Measurements from ENCODE around the gene RNF157.

DNA sequence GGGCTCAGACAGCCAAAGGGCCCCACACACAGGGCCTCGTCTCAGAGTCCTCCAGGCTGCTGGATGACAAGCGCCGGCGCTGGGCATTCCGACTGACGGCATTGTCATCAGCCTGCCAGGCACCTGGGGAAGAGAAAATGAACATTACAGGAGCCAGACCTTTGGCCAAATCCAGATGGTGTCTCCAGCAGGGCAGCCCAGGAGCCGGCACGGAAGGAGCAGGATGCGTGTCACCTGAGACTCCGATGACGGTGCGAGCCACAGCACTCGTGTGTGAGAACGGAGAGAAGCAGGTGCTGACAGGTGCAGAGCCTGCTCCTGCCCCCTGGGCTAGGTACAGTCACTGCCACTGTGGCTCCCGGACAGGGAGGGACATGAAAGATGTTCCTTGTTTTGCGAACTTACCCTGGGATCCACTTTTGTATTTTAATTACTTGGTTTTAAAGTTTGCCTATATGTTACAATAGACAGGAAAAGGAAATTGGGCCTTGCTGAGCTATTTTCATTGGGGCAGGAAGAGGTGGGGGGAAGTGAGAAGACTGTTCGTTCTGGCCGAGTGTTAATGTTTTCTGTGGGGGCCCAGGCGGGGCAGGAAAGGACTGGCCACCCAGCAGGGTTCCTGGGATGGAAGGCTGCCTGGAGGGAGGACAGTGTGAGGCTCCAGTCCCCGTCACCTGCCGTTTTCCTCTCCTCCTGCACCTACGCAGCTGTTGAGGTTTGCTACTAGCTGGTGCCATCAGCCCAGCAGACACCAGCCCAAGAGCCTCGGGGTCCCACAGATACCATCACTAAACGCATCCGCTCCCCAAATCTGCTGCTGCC is 94.9 kb downstream of the RNF157 start:
- TF ChIP-seq, protein P1, sequence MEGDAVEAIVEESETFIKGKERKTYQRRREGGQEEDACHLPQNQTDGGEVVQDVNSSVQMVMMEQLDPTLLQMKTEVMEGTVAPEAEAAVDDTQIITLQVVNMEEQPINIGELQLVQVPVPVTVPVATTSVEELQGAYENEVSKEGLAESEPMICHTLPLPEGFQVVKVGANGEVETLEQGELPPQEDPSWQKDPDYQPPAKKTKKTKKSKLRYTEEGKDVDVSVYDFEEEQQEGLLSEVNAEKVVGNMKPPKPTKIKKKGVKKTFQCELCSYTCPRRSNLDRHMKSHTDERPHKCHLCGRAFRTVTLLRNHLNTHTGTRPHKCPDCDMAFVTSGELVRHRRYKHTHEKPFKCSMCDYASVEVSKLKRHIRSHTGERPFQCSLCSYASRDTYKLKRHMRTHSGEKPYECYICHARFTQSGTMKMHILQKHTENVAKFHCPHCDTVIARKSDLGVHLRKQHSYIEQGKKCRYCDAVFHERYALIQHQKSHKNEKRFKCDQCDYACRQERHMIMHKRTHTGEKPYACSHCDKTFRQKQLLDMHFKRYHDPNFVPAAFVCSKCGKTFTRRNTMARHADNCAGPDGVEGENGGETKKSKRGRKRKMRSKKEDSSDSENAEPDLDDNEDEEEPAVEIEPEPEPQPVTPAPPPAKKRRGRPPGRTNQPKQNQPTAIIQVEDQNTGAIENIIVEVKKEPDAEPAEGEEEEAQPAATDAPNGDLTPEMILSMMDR (IDR thresholded peaks at IDR 0.05): no peak
- no peak for TF ChIP-seq POLR2A (IDR thresholded peaks at IDR 0.05)
- no peak for TF ChIP-seq EP300 (IDR thresholded peaks at IDR 0.05)

Measured in ovary (tissue), 3 donors.